Caco-2 (cell line): ENCODE data around the gene FRY. TPM values are rescaled to one million over a fixed set of nuclear protein-coding genes. Genes with fewer than 3 reads are reported as not detected.
A peak's percentile ranks its signal among the peaks of the same experiment; 100 is the strongest.

Experiments used
- BruUV-seq: library from RNA; stranded (reverse); fragments of 400-500 nt; replicated peaks from 2 replicates; lab custom pipeline; 2021; lab: Mats Ljungman, UMichigan
- CTCF ChIA-PET: fragments of 300-600 bp; sonication (Branson Sonifier 250); formaldehyde crosslinking; loops from one replicate; lab custom pipeline; 2022; ENCODE audit warnings: antibody characterized with exemption; lab: Charles Lee
- POLR2A ChIA-PET: fragments of 300-600 bp; sonication (Branson Sonifier 250); formaldehyde crosslinking; loops from one replicate; lab custom pipeline; 2022; ENCODE audit warnings: antibody characterized with exemption; lab: Charles Lee
- DNase-seq, 2 experiments: peaks; one replicate each; pipeline versions ENCODE4 v3.0.0 to v3.0.0-alpha.2; 2020 to 2022
- H3K27me3 ChIP-seq: replicated peaks from 2 replicates; pipeline ENCODE4 v1.6.0; 2011; ENCODE audit warnings: low read length; ENCODE audit not compliant: control insufficient read depth, insufficient read depth
- H3K36me3 ChIP-seq: 2 replicates; pipeline ENCODE4 v1.5.1; 2011; ENCODE audit warnings: low read length; ENCODE audit not compliant: control insufficient read depth, insufficient read depth
- H3K4me1 ChIP-seq: fragments of 250-450 bp; sonication (Bioruptor Pico); 2 replicates; pipeline ENCODE4 v1.5.1; 2020; ENCODE audit warnings: mild to moderate bottlenecking
- H3K4me3 ChIP-seq: 2 replicates; pipeline ENCODE4 v1.5.1; 2011; ENCODE audit warnings: low read depth, mild to moderate bottlenecking, control low read depth, low read length
- H3K9me3 ChIP-seq: fragments of 250-450 bp; sonication (Bioruptor Pico); 2 replicates; pipeline ENCODE4 v1.5.1; 2020; ENCODE audit warnings: mild to moderate bottlenecking, moderate library complexity
- H3K27ac Mint-ChIP-seq: one replicate; pipeline ENCODE4 v1.8.0; 2022; ENCODE audit warnings: mixed read lengths; ENCODE audit not compliant: unreplicated experiment
- H3K27me3 Mint-ChIP-seq: one replicate; pipeline ENCODE4 v1.8.0; 2022; ENCODE audit warnings: mixed read lengths; ENCODE audit not compliant: insufficient read depth, unreplicated experiment
- H3K36me3 Mint-ChIP-seq: one replicate; pipeline ENCODE4 v1.8.0; 2022; ENCODE audit warnings: mild to moderate bottlenecking, mixed read lengths; ENCODE audit not compliant: insufficient read depth, unreplicated experiment
- H3K4me1 Mint-ChIP-seq: one replicate; pipeline ENCODE4 v1.8.0; 2022; ENCODE audit warnings: low read depth, mixed read lengths; ENCODE audit not compliant: unreplicated experiment
- H3K4me3 Mint-ChIP-seq: one replicate; pipeline ENCODE4 v1.8.0; 2022; ENCODE audit warnings: mild to moderate bottlenecking, moderate library complexity, mixed read lengths; ENCODE audit not compliant: unreplicated experiment
- H3K9me3 Mint-ChIP-seq: one replicate; pipeline ENCODE4 v1.8.0; 2022; ENCODE audit warnings: mixed read lengths; ENCODE audit not compliant: unreplicated experiment
- CTCF ChIP-seq, 2 experiments: fragments of 200-600 bp in 1 of 2; IDR thresholded peaks; 1 replicate in 1 of 2; 2 replicates in 1 of 2; pipeline versions ENCODE4 v1.5.1 to v1.8.0; 2011 to 2022; ENCODE audit warnings: antibody characterized with exemption in 1 of 2, control low read depth in 1 of 2, inconsistent platforms in 1 of 2, low read depth in 1 of 2, low read length in 1 of 2, mild to moderate bottlenecking in 1 of 2, moderate library complexity in 1 of 2; ENCODE audit not compliant: insufficient read depth in 1 of 2, severe bottlenecking in 1 of 2, unreplicated experiment in 1 of 2
- intact Hi-C: fragments of 100-400 bp; cut with micrococcal nuclease; formaldehyde crosslinking; loops from one replicate; pipeline ENCODE4 v1.10.0; 2022; ENCODE audit not compliant: unreplicated experiment
- total RNA-seq: library from RNA; stranded (reverse); gene quantifications from 2 replicates; pipeline ENCODE4 v1.2.3, GENCODE V29; 2022

Gene FRY
- total RNA-seq, 1 experiment from 2014 or later, result 118 TPM

- H3K9me3 Mint-ChIP-seq, result no peaks in the 10 kb centered on the region
- H3K36me3 Mint-ChIP-seq, result peaks cover 18% of the 10 kb centered on the region
- intact Hi-C loops, result loop anchor here (1.0 to 5.0 kb wide), 2 partner anchors 60 to 112 kb away; partner anchors contain the start of gene N4BP2L1
- H3K27me3 Mint-ChIP-seq, result no peaks in the 10 kb centered on the region
- TF ChIP-seq CTCF (IDR thresholded peaks at IDR 0.05; ENCODE audit: insufficient read depth in 1 of 2, low read depth in 1 of 2, low read length in 1 of 2, severe bottlenecking in 1 of 2, unreplicated experiment in 1 of 2), result no peak
- peak within 1 kb of the TSS; percentile 77 for H3K4me3 ChIP-seq
- ChIA-PET POLR2A (interaction anchor here (0.5 to 2.3 kb wide), 17 partner anchors 9 to 405 kb away, joined by 3 to 34 read pairs (median 4); partner anchors contain the start of genes FRY and N4BP2L1), CTCF (interaction anchor here (0.7 to 1.3 kb wide), 7 partner anchors 14 to 405 kb away, joined by 3 to 10 read pairs (median 3); partner anchors contain the start of gene FRY)
- H3K27ac Mint-ChIP-seq, result peak within 1 kb of the TSS; percentile 98
- peaks cover 11% of the 10 kb centered on the region for H3K4me1 Mint-ChIP-seq
- H3K4me3 Mint-ChIP-seq, result peak within 1 kb of the TSS; percentile 88
- H3K27me3 ChIP-seq, result no peaks in the 10 kb centered on the region
- no peaks in the 10 kb centered on the region for H3K9me3 ChIP-seq
- 0 out of 2 replicates have a peak, but pooled peaks cover 2% of the 10 kb centered on the region for H3K36me3 ChIP-seq
- peak; percentile 91 for DNase-seq
- BruUV-seq, result TSS peak; percentile 39
- peaks cover 21% of the 10 kb centered on the region for H3K4me1 ChIP-seq
Measured at GRCh38 chr13:32315238-32316027, 283.9 kb downstream of the FRY start, which contains the start of the genes BRCA2 and ZAR1L. BRCA2 (plus strand) TSS chr13:32315508; CDS start chr13:32316461, 953 bp downstream. ZAR1L (minus strand) TSS chr13:32315363; CDS start chr13:32311925, 3,438 bp downstream.

- Histone ChIP-seq H3K4me3 (peak overlapping the region; percentile 77), H3K4me1 (peaks cover 27% of the 10 kb centered on the region), H3K9me3 (no peaks in the 10 kb centered on the region), H3K36me3 (0 out of 2 replicates have a peak, but pooled peaks cover 2% of the 10 kb centered on the region), H3K27me3 (no peaks in the 10 kb centered on the region)
- CTCF ChIA-PET, result no interaction called here
- Mint-ChIP-seq H3K27ac (peak overlapping the region; percentile 98), H3K4me3 (peak overlapping the region; percentile 88), H3K4me1 (peaks cover 13% of the 10 kb centered on the region), H3K27me3 (no peaks in the 10 kb centered on the region), H3K9me3 (no peaks in the 10 kb centered on the region), H3K36me3 (peaks cover 18% of the 10 kb centered on the region)
- intact Hi-C loops, result loop anchor here (5.0 kb wide), 1 partner anchor 111 kb away; the partner anchor contains the start of gene N4BP2L1
- POLR2A ChIA-PET, result interaction anchor here (0.7 to 2.3 kb wide), 10 partner anchors 54 to 406 kb away, joined by 3 to 34 read pairs (median 5); partner anchors contain the start of gene N4BP2L1
- BruUV-seq, result no TSS peak
- DNase-seq, result no peak
- TF ChIP-seq CTCF (IDR thresholded peaks at IDR 0.05; ENCODE audit: insufficient read depth in 1 of 2, low read depth in 1 of 2, low read length in 1 of 2, severe bottlenecking in 1 of 2, unreplicated experiment in 1 of 2), result no peak
Measured at GRCh38 chr13:32316028-32316339, 284.4 kb downstream of the FRY start.

GRCh38 chr13:32316501-32316900, 284.9 kb downstream of the FRY start:
- Mint-ChIP-seq H3K4me1 (peaks cover 13% of the 10 kb centered on the region), H3K9me3 (no peaks in the 10 kb centered on the region), H3K27me3 (no peaks in the 10 kb centered on the region), H3K36me3 (peaks cover 18% of the 10 kb centered on the region), H3K4me3 (peak overlapping the region; percentile 88), H3K27ac (no peak overlapping the region)
- Histone ChIP-seq H3K27me3 (no peaks in the 10 kb centered on the region), H3K4me3 (peak overlapping the region; percentile 77), H3K36me3 (0 out of 2 replicates have a peak, but pooled peaks cover 2% of the 10 kb centered on the region), H3K4me1 (peaks cover 28% of the 10 kb centered on the region), H3K9me3 (no peaks in the 10 kb centered on the region)
- BruUV-seq, result no TSS peak
- ChIA-PET POLR2A (interaction anchor here (1.8 to 2.3 kb wide), 2 partner anchors 112 to 406 kb away, joined by 8 to 14 read pairs; partner anchors contain the start of gene N4BP2L1), CTCF (interaction anchor here (0.7 kb wide), 1 partner anchor 48 kb away, joined by 3 read pairs; no protein-coding TSS in a partner anchor)
- TF ChIP-seq CTCF (IDR thresholded peaks at IDR 0.05; ENCODE audit: insufficient read depth in 1 of 2, low read depth in 1 of 2, low read length in 1 of 2, severe bottlenecking in 1 of 2, unreplicated experiment in 1 of 2), result no peak
- intact Hi-C loops, result loop anchor here (5.0 kb wide), 1 partner anchor 111 kb away; the partner anchor contains the start of gene N4BP2L1
- DNase-seq, result no peak
